ENCODE data around the gene PLCZ1.

DNA sequence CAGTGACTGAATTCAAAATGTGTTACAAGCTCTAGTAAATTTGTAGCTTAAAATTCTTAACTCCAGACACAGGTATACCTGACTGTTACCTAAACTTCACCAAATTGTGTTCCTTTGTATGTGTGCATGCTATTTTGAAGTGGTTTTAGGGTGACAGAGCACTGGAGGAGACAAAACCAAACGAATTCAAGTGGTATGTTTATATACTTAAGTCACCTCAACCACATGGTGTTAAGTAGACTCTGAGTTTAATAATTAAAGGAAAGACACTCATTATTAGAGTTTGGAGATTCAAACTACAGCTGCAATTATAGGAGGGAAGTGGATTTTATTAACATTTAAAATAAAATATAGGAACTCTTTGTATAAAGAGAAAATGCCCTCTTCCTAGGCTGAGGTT lies 84.3 kb downstream of the PLCZ1 start:
- TF ChIP-seq, protein P1, sequence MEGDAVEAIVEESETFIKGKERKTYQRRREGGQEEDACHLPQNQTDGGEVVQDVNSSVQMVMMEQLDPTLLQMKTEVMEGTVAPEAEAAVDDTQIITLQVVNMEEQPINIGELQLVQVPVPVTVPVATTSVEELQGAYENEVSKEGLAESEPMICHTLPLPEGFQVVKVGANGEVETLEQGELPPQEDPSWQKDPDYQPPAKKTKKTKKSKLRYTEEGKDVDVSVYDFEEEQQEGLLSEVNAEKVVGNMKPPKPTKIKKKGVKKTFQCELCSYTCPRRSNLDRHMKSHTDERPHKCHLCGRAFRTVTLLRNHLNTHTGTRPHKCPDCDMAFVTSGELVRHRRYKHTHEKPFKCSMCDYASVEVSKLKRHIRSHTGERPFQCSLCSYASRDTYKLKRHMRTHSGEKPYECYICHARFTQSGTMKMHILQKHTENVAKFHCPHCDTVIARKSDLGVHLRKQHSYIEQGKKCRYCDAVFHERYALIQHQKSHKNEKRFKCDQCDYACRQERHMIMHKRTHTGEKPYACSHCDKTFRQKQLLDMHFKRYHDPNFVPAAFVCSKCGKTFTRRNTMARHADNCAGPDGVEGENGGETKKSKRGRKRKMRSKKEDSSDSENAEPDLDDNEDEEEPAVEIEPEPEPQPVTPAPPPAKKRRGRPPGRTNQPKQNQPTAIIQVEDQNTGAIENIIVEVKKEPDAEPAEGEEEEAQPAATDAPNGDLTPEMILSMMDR (IDR thresholded peaks at IDR 0.05; ENCODE audit: borderline replicate concordance, extremely low read depth, low read length, poor library complexity, severe bottlenecking), result no peak
- no peak for TF ChIP-seq EZH2 (IDR thresholded peaks at IDR 0.05; ENCODE audit: borderline replicate concordance, low read depth, low read length, severe bottlenecking)

Measured in DND-41 (cell line).